ENCODE measurements around the gene MAD1L1. TPM values are rescaled to one million over a fixed set of nuclear protein-coding genes. Genes with fewer than 3 reads are reported as not detected.

Gene MAD1L1
- total and polyA plus RNA-seq, 2 donors (not counting 1 experiment from before 2014, with no cell fraction given) = 9.8 to 29.4 TPM

- TF ChIP-seq CTCF (conservative IDR thresholded peaks at IDR 0.05 in 1 of 2, IDR thresholded peaks at IDR 0.05 in 1 of 2; ENCODE audit: low read depth in 1 of 2, low read length in 2 of 2) = no peak
- no peak for TF ChIP-seq EZH2 (IDR thresholded peaks at IDR 0.05; ENCODE audit: low read length, missing control alignments)
- no peak for DNase-seq (ENCODE audit: low read depth in 2 of 2)
- Histone ChIP-seq H3K4me2 (ENCODE audit: extremely low read depth, insufficient read depth, low read length) (no peak overlapping the region), H3K4me1 (ENCODE audit: control insufficient read depth, extremely low read depth, insufficient read depth, low read length) (no peaks in the 10 kb centered on the region), H3K36me3 (ENCODE audit: control insufficient read depth, insufficient read depth, low read length) (peaks cover 2% of the 10 kb centered on the region), H3K27me3 (ENCODE audit: control insufficient read depth, insufficient read depth, low read length) (no peaks in the 10 kb centered on the region), H3K79me2 (ENCODE audit: control insufficient read depth, insufficient read depth, low read length) (no peaks in the 10 kb centered on the region), H2AFZ (ENCODE audit: low read length) (no peak overlapping the region), H3K9me3 (ENCODE audit: control insufficient read depth, insufficient read depth, low read depth, low read length) (no peaks in the 10 kb centered on the region), H4K20me1 (ENCODE audit: control insufficient read depth, extremely low read depth, insufficient read depth, low read length) (no peaks in the 10 kb centered on the region), H3K9ac (ENCODE audit: insufficient read depth, low read length) (no peak overlapping the region), H3K4me3 (replicated peaks in 1 of 4; ENCODE audit: control extremely low read depth in 1 of 4, insufficient read depth in 1 of 4, low read depth in 3 of 4, low read length in 4 of 4) (no peak overlapping the region), H3K27ac (ENCODE audit: insufficient read depth, low read length) (no peak overlapping the region)
Observed at GRCh38 chr7:2142386-2142785, 90.4 kb downstream of the MAD1L1 start.

- DNase-seq (ENCODE audit: low read depth in 2 of 2) = no peak
- Histone ChIP-seq H3K4me1 (ENCODE audit: control insufficient read depth, extremely low read depth, insufficient read depth, low read length) (no peaks in the 10 kb centered on the region), H3K36me3 (ENCODE audit: control insufficient read depth, insufficient read depth, low read length) (peaks cover 2% of the 10 kb centered on the region), H3K27ac (ENCODE audit: insufficient read depth, low read length) (no peak overlapping the region), H4K20me1 (ENCODE audit: control insufficient read depth, extremely low read depth, insufficient read depth, low read length) (no peaks in the 10 kb centered on the region), H3K79me2 (ENCODE audit: control insufficient read depth, insufficient read depth, low read length) (no peaks in the 10 kb centered on the region), H3K4me3 (replicated peaks in 1 of 4; ENCODE audit: control extremely low read depth in 1 of 4, insufficient read depth in 1 of 4, low read depth in 3 of 4, low read length in 4 of 4) (no peak overlapping the region), H3K27me3 (ENCODE audit: control insufficient read depth, insufficient read depth, low read length) (no peaks in the 10 kb centered on the region), H3K9ac (ENCODE audit: insufficient read depth, low read length) (no peak overlapping the region), H3K9me3 (ENCODE audit: control insufficient read depth, insufficient read depth, low read depth, low read length) (no peaks in the 10 kb centered on the region), H3K4me2 (ENCODE audit: extremely low read depth, insufficient read depth, low read length) (no peak overlapping the region), H2AFZ (ENCODE audit: low read length) (no peak overlapping the region)
- TF ChIP-seq EZH2 (IDR thresholded peaks at IDR 0.05; ENCODE audit: low read length, missing control alignments) (no peak), CTCF (conservative IDR thresholded peaks at IDR 0.05 in 1 of 2, IDR thresholded peaks at IDR 0.05 in 1 of 2; ENCODE audit: low read depth in 1 of 2, low read length in 2 of 2) (no peak)
Observed at GRCh38 chr7:2141651-2142050, 91.1 kb downstream of the MAD1L1 start.

- no peak overlapping the region for H2AFZ ChIP-seq (ENCODE audit: low read length)
- H3K4me3 ChIP-seq (replicated peaks in 1 of 4; ENCODE audit: control extremely low read depth in 1 of 4, insufficient read depth in 1 of 4, low read depth in 3 of 4, low read length in 4 of 4) = no peak overlapping the region
- H3K9me3 ChIP-seq (ENCODE audit: control insufficient read depth, insufficient read depth, low read depth, low read length) = no peaks in the 10 kb centered on the region
- H3K36me3 ChIP-seq (ENCODE audit: control insufficient read depth, insufficient read depth, low read length) = peaks cover 2% of the 10 kb centered on the region
- H3K9ac ChIP-seq (ENCODE audit: insufficient read depth, low read length) = no peak overlapping the region
- no peaks in the 10 kb centered on the region for H3K79me2 ChIP-seq (ENCODE audit: control insufficient read depth, insufficient read depth, low read length)
- H3K27ac ChIP-seq (ENCODE audit: insufficient read depth, low read length) = no peak overlapping the region
- H3K4me1 ChIP-seq (ENCODE audit: control insufficient read depth, extremely low read depth, insufficient read depth, low read length) = no peaks in the 10 kb centered on the region
- no peaks in the 10 kb centered on the region for H3K27me3 ChIP-seq (ENCODE audit: control insufficient read depth, insufficient read depth, low read length)
- DNase-seq (ENCODE audit: low read depth in 2 of 2) = no peak
- H4K20me1 ChIP-seq (ENCODE audit: control insufficient read depth, extremely low read depth, insufficient read depth, low read length) = no peaks in the 10 kb centered on the region
- TF ChIP-seq EZH2 (IDR thresholded peaks at IDR 0.05; ENCODE audit: low read length, missing control alignments) = no peak
- TF ChIP-seq CTCF (conservative IDR thresholded peaks at IDR 0.05 in 1 of 2, IDR thresholded peaks at IDR 0.05 in 1 of 2; ENCODE audit: low read depth in 1 of 2, low read length in 2 of 2) = no peak
- no peak overlapping the region for H3K4me2 ChIP-seq (ENCODE audit: extremely low read depth, insufficient read depth, low read length)
Observed at GRCh38 chr7:2141021-2141410, 91.7 kb downstream of the MAD1L1 start.

Measured in fibroblast of lung (primary cell).